D721Med (cell line): ENCODE results near the gene BCL2.

Source experiments
- DNase-seq: peaks from one replicate; pipeline ENCODE4 v3.0.0; 2011; ENCODE audit warnings: low spot score; ENCODE audit not compliant: insufficient read length
- FAIRE-seq: peaks from 2 replicates; lab custom pipeline; 2011; peaks lifted over from hg19 to GRCh38; lab: Jason Lieb, UNC
- TF ChIP-seq, protein P1 (sequence below): IDR thresholded peaks from 2 replicates; pipeline ENCODE4 v1.5.1; 2012; ENCODE audit warnings: mild to moderate bottlenecking, control low read depth; ENCODE audit not compliant: insufficient read depth; ENCODE audit errors: missing control alignments

Gene BCL2

GRCh38 chr18:63263444-63263843 is 56.1 kb downstream of the BCL2 start:
- TF ChIP-seq, protein P1, sequence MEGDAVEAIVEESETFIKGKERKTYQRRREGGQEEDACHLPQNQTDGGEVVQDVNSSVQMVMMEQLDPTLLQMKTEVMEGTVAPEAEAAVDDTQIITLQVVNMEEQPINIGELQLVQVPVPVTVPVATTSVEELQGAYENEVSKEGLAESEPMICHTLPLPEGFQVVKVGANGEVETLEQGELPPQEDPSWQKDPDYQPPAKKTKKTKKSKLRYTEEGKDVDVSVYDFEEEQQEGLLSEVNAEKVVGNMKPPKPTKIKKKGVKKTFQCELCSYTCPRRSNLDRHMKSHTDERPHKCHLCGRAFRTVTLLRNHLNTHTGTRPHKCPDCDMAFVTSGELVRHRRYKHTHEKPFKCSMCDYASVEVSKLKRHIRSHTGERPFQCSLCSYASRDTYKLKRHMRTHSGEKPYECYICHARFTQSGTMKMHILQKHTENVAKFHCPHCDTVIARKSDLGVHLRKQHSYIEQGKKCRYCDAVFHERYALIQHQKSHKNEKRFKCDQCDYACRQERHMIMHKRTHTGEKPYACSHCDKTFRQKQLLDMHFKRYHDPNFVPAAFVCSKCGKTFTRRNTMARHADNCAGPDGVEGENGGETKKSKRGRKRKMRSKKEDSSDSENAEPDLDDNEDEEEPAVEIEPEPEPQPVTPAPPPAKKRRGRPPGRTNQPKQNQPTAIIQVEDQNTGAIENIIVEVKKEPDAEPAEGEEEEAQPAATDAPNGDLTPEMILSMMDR, result no peak
- peak; percentile 88 for FAIRE-seq
- DNase-seq, result no peak

GRCh38 chr18:63262369-63263335 is 56.9 kb downstream of the BCL2 start:
- TF ChIP-seq, protein P1, result no peak
- peak; percentile 84 for FAIRE-seq
- DNase-seq, result no peak

DNA sequence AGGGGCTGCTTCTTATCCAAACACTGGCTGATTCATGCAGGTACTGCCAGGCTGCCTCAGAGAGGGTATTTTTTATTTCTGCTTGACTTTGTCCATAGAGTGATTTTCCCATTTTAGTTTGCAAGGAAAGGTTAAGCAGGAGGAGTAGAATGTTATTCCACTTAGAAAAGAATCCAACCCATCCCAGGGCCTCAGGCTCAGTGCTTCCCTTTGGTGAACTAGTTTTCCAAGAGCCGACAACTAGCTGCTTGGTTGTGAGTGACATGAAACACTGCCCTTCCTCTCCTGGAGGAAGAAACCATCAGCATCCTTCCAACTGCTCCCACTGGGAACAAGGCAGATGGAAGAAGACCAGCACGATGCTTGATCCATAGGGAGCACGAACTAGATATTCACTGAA is 58.5 kb downstream of the BCL2 start:
- no peak for FAIRE-seq
- TF ChIP-seq, protein P1, result no peak
- no peak for DNase-seq

GRCh38 chr18:63260380-63260754 is 59.2 kb downstream of the BCL2 start:
- DNase-seq, result no peak
- no peak for FAIRE-seq
- TF ChIP-seq, protein P1, result no peak

DNA sequence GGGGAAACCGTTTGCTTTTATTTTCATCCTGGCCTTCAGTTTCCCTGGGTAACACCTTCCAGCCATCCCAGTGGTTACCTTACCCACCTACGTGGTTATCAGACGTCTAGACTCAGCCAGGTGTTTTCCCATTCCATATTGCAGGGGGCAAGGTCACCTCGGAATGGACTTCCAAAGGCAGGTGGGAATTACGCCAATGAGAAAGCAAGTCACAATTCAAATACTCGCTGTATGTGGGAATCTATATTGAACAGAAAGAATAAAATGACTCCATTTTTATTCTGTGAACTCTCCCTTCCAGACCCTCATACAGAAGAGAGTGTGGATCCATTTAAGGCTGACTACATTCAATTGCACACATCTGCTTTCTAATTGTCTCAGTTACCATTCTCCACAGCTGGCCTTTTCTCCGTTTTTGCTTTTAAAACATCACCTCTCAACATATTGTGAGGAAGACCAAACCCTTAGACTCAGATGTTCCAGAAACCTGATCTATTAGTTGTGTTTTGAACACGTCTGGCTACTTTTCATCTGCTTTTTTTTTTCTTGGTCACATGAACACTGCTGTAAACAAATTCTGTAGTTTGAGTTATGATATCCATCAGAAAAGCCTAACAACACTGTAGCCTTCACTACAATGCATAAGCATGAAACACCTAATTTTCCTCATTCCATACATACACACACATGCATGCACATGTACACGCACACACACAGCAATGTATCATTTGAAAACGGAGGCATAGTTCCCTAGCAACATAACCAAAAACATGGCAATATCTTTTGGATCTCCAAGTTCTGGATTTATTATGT is 59.8 kb downstream of the BCL2 start:
- FAIRE-seq (peak; percentile 97), DNase-seq (no peak)

DNA sequence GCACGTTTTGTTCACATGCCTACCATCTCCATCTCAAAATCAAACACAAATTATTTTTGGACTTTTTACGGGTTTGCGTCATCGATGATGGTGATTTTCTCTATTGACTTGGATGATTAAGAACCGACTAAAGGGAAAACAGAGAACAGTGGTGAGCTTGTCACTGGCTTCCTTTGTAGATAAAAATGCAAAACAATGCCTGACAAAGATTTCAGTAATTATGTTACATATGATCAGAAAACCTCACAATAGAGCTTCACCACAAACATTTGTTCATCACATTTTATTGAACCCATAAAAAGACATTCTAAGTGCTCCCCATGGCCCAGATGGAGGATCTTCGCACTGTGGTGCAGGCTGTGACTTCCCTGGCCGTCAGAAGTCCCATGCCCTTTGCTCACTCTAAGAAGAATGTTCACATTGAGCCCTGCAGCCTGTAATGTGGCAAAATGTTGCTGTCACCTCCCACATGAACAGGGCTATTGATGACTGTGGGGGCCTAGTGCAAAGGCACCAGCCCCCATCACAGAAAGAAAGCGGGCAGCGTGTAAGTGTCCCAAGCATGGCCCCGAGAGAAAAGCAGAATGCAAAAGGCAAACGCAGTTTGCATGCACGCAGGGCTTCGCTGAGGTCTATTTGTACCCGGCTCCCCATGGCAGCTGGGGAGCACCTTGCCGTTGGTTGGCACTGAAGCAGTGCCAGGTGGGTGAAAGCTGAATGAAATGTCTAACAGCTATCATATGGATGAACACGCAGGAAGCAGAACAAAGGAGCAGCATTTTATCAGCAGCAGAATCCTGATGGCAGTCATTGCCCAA is 60.6 kb downstream of the BCL2 start:
- FAIRE-seq (peak; percentile 66), DNase-seq (no peak)
- TF ChIP-seq, protein P1, result no peak

More for the DNA sequence above, 59.8 kb downstream of the BCL2 start:
- TF ChIP-seq, protein P1, result no peak
